ENCODE measurements around the gene PSMD5. TPM values are rescaled to one million over a fixed set of nuclear protein-coding genes. Genes with fewer than 3 reads are reported as not detected.

The PSMD5 gene
- total and polyA plus RNA-seq, 2 of the 4 experiments (the other 2 are of a cell fraction) = 25.6 to 26.1 TPM

DNA sequence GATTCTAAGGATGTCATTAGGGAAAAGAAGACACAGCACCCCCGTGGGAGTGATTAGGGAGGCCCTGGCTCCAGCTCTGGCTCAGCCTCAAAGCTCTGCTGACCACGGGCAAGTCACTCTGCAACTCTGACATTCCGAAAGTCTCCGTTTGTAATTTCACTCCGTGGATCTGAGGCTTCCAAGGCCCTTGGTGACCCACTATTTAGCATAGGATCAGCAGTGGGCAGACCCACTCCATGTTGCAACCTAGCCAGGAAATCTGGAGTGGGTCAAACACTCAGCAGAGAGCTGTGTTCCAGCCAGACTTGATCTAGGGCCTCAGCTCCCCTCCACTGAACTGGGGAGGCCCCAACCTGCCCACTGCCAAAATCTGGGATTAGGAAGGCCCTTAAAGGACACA lies 22.5 kb upstream of the PSMD5 start:
- Histone ChIP-seq H3K79me1 (ENCODE audit: low read depth in 1 of 2, low read length in 2 of 2) (peaks cover 7 to 33% of the 10 kb centered on the region in 2 experiments), H3K27ac (ENCODE audit: insufficient read depth, low read length) (no peak overlapping the region), H2AK9ac (replicated peaks; ENCODE audit: low read depth, low read length, poor library complexity) (no peak overlapping the region), H3K4me3 (ENCODE audit: insufficient read depth, low read depth, low read length) (no peak overlapping the region), H3K4ac (ENCODE audit: low read depth, low read length) (no peak overlapping the region), H3K9ac (ENCODE audit: low read depth, low read length) (no peak overlapping the region), H2BK20ac (ENCODE audit: low read depth, low read length) (no peak overlapping the region), H2AK5ac (ENCODE audit: low read depth, low read length) (no peak overlapping the region), H3K27me3 (ENCODE audit: control insufficient read depth, insufficient read depth, low read length) (no peaks in the 10 kb centered on the region), H3K18ac (ENCODE audit: low read depth, low read length) (no peak overlapping the region), H3K9me1 (ENCODE audit: insufficient read depth, low read length) (peaks cover 18% of the 10 kb centered on the region), H4K20me1 (ENCODE audit: insufficient read depth, low read length) (no peaks in the 10 kb centered on the region), H3K4me2 (ENCODE audit: low read depth, low read length) (no peak overlapping the region), H3K14ac (replicated peaks; ENCODE audit: low read depth, low read length) (no peak overlapping the region), H2BK120ac (ENCODE audit: low read depth, low read length) (no peak overlapping the region), H3K23ac (ENCODE audit: low read depth, low read length) (no peak overlapping the region), H3K56ac (ENCODE audit: extremely low read depth, insufficient read depth, low read length) (no peak overlapping the region), H3K36me3 (ENCODE audit: control insufficient read depth, insufficient read depth, low read length) (peaks cover 37% of the 10 kb centered on the region), H4K5ac (ENCODE audit: low read depth, low read length) (no peak overlapping the region), H4K8ac (ENCODE audit: low read depth in 2 of 2, low read length in 2 of 2) (no peak overlapping the region), H3K9me3 (ENCODE audit: control insufficient read depth, insufficient read depth, low read length) (no peaks in the 10 kb centered on the region), H2AFZ (replicated peaks; ENCODE audit: low read length, poor library complexity) (peak overlapping the region; percentile 21), H4K91ac (ENCODE audit: insufficient read depth, low read depth, low read length) (no peak overlapping the region), H2BK5ac (ENCODE audit: low read depth, low read length, poor library complexity, severe bottlenecking) (no peak overlapping the region), H3K4me1 (ENCODE audit: control insufficient read depth, insufficient read depth, low read length) (peaks cover 8% of the 10 kb centered on the region), H2BK15ac (ENCODE audit: low read depth, low read length) (no peak overlapping the region)
- CTCF ChIA-PET = no interaction called here
- WGBS, 2 experiments (ENCODE audit: extremely low coverage in 2 of 2, insufficient read length in 1 of 2) = 68% methylated on average over 5 of the region's 5 CpGs; no CpG with 5 or more reads in 1 of the 2 experiments
- in situ Hi-C loops (cut with MboI; ENCODE audit: low sequenced_read_pairs) = no loop called here
- BruUV-seq (replicated peaks) = no TSS peak
- DNase-seq = no peak
- TF ChIP-seq MXI1 (IDR thresholded peaks at IDR 0.05; ENCODE audit: borderline replicate concordance, low read depth, low read length) (no peak), RCOR1 (IDR thresholded peaks at IDR 0.05; ENCODE audit: insufficient replicate concordance, low read length) (no peak), MAFK (IDR thresholded peaks at IDR 0.05; ENCODE audit: low read depth, low read length) (no peak)
- POLR2A ChIA-PET (ENCODE audit: unreplicated experiment) = no interaction called here
- intact Hi-C loops (cut with micrococcal nuclease) = no loop called here
- dilution Hi-C loops (cut with HindIII; ENCODE audit: low sequenced_read_pairs, unreplicated experiment) = no loop called here
- no peak for ATAC-seq (ENCODE audit: low read depth)

All from IMR-90 (cell line).